ENCODE data around the gene STMP1. TPM values are rescaled to one million over a fixed set of nuclear protein-coding genes. Genes with fewer than 3 reads are reported as not detected.
A peak's percentile ranks its signal among the peaks of the same experiment; 100 is the strongest.

STMP1 gene
- total RNA-seq, 4 donors from 2014 or later = 4.4 to 28.5 (median 23.1) TPM

DNA sequence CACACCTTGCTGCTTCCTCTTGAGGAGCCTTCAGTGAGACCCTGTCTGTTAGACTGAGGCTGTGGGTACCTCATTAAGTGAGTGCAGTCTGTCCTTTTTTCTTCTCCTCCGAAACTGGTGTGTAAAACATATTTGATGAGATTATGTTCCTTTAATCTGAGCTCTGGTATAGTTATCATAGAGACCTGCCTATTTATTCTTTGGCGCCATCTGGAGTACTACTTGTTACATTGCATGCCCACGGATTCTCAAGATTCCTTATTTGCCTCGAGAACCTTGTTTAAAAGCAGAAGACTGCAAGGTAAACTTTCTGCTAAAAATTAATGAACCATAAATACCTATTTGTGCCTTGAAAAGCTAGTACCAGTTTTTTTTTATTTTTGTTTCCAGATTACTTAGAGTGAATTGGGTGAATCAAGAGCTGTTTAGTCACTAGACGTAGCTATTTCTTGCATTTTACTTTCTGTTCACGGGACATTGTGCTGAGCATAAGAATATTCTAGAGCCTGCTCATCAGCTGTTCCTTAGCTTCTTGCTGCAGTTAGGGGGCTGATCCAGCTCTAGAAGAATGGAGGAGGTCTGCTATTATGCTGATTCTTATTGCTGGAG lies 16.9 kb upstream of the STMP1 start:
- no peaks in the 10 kb centered on the region for H3K27me3 ChIP-seq
- no peaks in the 10 kb centered on the region for H3K9me3 ChIP-seq
- intact Hi-C loops (cut with DNase I; ENCODE audit: low total_unique reads) = no loop called here
- peak; percentile 56 to 71 (median 65) for TF ChIP-seq CTCF (IDR thresholded peaks at IDR 0.05)
- TF ChIP-seq POLR2A (IDR thresholded peaks at IDR 0.05) = no peak
- no peaks in the 10 kb centered on the region for H3K4me1 ChIP-seq
- no peak overlapping the region for H3K4me3 ChIP-seq
- no peak overlapping the region for H3K27ac ChIP-seq
- no peaks in the 10 kb centered on the region for H3K36me3 ChIP-seq
- no peak for DNase-seq

DNA sequence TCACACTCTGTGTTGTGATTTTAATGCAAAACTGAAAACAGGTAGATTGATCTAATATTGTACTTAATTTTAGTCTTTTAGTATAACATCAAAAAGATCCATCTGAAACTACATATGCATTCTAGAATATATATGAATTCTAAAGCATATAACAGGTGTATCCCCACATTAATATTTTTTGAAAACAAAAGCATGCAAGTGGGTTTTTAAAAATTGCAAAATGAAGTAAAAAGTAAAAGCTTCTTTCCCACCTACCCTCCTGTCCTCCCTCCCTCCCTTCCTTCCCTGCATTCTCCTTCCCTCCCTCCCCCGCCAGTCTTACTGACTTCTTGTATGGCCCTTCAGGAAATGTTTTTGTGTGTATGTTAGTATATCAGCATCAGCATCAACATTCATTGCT lies 14.6 kb upstream of the STMP1 start:
- H3K36me3 ChIP-seq = no peaks in the 10 kb centered on the region
- H3K9me3 ChIP-seq = no peaks in the 10 kb centered on the region
- H3K4me1 ChIP-seq = no peaks in the 10 kb centered on the region
- no peak overlapping the region for H3K27ac ChIP-seq
- TF ChIP-seq CTCF (IDR thresholded peaks at IDR 0.05) (no peak), POLR2A (IDR thresholded peaks at IDR 0.05) (no peak)
- H3K4me3 ChIP-seq = no peak overlapping the region
- H3K27me3 ChIP-seq = no peaks in the 10 kb centered on the region
- DNase-seq = no peak
- intact Hi-C loops (cut with DNase I; ENCODE audit: low total_unique reads) = no loop called here

GRCh38 chr7:135648235-135648634 lies 14.1 kb upstream of the STMP1 start:
- no peak overlapping the region for H3K27ac ChIP-seq
- H3K27me3 ChIP-seq = no peaks in the 10 kb centered on the region
- no peaks in the 10 kb centered on the region for H3K9me3 ChIP-seq
- intact Hi-C loops (cut with DNase I; ENCODE audit: low total_unique reads) = no loop called here
- no peaks in the 10 kb centered on the region for H3K36me3 ChIP-seq
- H3K4me3 ChIP-seq = no peak overlapping the region
- no peak for TF ChIP-seq CTCF (IDR thresholded peaks at IDR 0.05)
- no peak for TF ChIP-seq POLR2A (IDR thresholded peaks at IDR 0.05)
- DNase-seq = no peak
- H3K4me1 ChIP-seq = no peaks in the 10 kb centered on the region

DNA sequence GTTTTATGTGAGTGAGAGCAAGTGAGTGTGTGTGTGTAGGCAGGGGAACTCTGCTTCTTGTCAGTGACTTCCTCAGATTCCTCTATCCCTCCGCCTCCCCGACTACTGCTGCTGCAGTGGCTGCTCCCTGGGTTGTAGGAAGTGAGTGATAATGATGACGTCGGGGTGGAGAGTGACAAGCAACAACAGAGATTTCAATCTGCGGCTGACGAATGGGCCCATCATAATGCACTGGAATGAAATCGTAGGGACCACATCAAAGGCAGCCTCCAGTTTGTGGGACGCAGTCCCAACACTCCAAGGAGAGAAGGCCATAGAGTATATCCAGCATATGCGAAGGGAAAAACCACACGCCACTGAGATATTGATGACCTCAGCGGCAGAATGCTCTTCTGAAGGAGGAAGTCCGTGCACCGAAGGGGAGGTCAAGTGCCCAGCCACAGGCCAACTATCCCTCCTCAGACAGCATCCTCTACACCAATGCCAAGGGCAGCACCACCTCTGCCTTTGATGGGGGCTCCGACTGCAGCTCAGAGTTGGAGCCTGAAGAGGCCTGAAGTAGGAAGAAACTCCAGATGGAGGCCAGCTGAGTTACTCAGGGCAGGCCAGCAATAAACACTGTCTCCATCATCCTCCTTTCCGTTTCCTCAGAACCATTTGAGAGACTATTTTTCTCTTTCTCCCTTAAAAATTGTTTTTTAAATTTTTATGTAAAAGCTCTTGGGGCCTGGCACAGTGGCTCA lies 11.3 kb upstream of the STMP1 start:
- intact Hi-C loops (cut with DNase I; ENCODE audit: low total_unique reads) = no loop called here
- H3K27ac ChIP-seq = no peak overlapping the region

More for the DNA sequence above, 11.3 kb upstream of the STMP1 start:
- H3K4me3 ChIP-seq = no peak overlapping the region
- no peak for TF ChIP-seq POLR2A (IDR thresholded peaks at IDR 0.05)
- TF ChIP-seq CTCF (IDR thresholded peaks at IDR 0.05) = no peak
- DNase-seq = no peak
- H3K36me3 ChIP-seq = no peaks in the 10 kb centered on the region
- H3K4me1 ChIP-seq = no peaks in the 10 kb centered on the region
- no peaks in the 10 kb centered on the region for H3K9me3 ChIP-seq
- no peaks in the 10 kb centered on the region for H3K27me3 ChIP-seq

Measured in uterus (tissue), 4 donors.